Choroid plexus epithelial cell (primary cell): ENCODE data around the gene C11orf65.
"Not testable (repeated sequence)": the region's sequence is repeated elsewhere in the genome, so short reads cannot be mapped to it uniquely, and the experiment has no call there.

Experiments
- DNase-seq: peaks from one replicate; pipeline ENCODE4 v3.0.0-alpha.2; 2010; ENCODE audit warnings: low read depth
- H3K4me3 ChIP-seq: 2 replicates; pipeline ENCODE4 v1.5.1; 2011; ENCODE audit warnings: low read depth, mild to moderate bottlenecking, control low read depth, low read length, moderate library complexity
- CTCF ChIP-seq: conservative IDR thresholded peaks from 2 replicates; pipeline ENCODE4 v1.5.1; 2011; ENCODE audit warnings: low read depth, mild to moderate bottlenecking, control low read depth, inconsistent platforms, low read length, moderate library complexity

The C11orf65 gene

GRCh38 chr11:108398439-108398838 is 68.9 kb downstream of the C11orf65 start:
- DNase-seq: no peak
- no peak overlapping the region for H3K4me3 ChIP-seq
- no peak for TF ChIP-seq CTCF

- H3K4me3 ChIP-seq, DNase-seq: not testable (repeated sequence)
These were observed 70.7 kb downstream of the C11orf65 start for GRCh38 chr11:108396672-108397071.

GRCh38 chr11:108394744-108395284 is 72.5 kb downstream of the C11orf65 start:
- no peak for TF ChIP-seq CTCF
- DNase-seq: no peak
- no peak overlapping the region for H3K4me3 ChIP-seq

GRCh38 chr11:108393046-108393445 is 74.3 kb downstream of the C11orf65 start:
- no peak for TF ChIP-seq CTCF
- no peak overlapping the region for H3K4me3 ChIP-seq
- DNase-seq: no peak

- TF ChIP-seq CTCF: no peak
- no peak for DNase-seq
- no peak overlapping the region for H3K4me3 ChIP-seq
These were observed 75.0 kb downstream of the C11orf65 start for GRCh38 chr11:108392353-108392752.

GRCh38 chr11:108388576-108388975 is 78.8 kb downstream of the C11orf65 start:
- no peak for DNase-seq
- no peak for TF ChIP-seq CTCF
- H3K4me3 ChIP-seq: no peak overlapping the region

- not testable (repeated sequence) for DNase-seq, H3K4me3 ChIP-seq
These were observed 93.8 kb downstream of the C11orf65 start for GRCh38 chr11:108373505-108373904.

- DNase-seq: no peak
- no peak for TF ChIP-seq CTCF
- no peak overlapping the region for H3K4me3 ChIP-seq
These were observed 96.3 kb downstream of the C11orf65 start for GRCh38 chr11:108370990-108371389.
